Subcutaneous adipose tissue (tissue), 4 donors: ENCODE measurements around the gene AOAH. TPM values are rescaled to one million over a fixed set of nuclear protein-coding genes. Genes with fewer than 3 reads are reported as not detected.

ENCODE experiments used
- total RNA-seq, 4 donors: library from RNA; depleted of rRNA; stranded (reverse); fragments of >200 nt; gene quantifications; one replicate each; pipeline ENCODE4 v1.1.0, GENCODE V29; 2016
- TF ChIP-seq, protein P1 (sequence below): fragments of 450-650 bp; IDR thresholded peaks from one replicate; pipeline ENCODE4 v1.5.1; 2016; ENCODE audit warnings: low read depth, mild to moderate bottlenecking, control low read depth, antibody characterized with exemption, moderate library complexity

The AOAH gene
- total RNA-seq, 4 donors from 2014 or later = 4.6 to 51.7 (median 15.3) TPM

DNA sequence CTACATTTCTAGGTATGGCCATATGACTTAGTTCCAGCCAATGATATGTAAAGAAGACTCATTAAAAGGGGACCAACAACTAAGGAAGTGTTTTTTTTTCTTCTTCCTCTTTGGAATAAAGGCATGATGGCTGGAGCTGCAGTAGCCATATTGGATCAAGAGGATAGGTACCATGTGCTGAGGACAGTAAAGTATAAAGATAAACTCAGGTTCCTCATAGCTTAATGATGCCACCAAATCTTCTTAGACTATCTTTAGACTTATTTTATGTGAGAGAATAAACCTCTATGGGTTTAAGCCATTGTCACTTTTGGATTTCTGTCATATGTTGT, 249.3 kb downstream of the AOAH start:
- TF ChIP-seq, protein P1, sequence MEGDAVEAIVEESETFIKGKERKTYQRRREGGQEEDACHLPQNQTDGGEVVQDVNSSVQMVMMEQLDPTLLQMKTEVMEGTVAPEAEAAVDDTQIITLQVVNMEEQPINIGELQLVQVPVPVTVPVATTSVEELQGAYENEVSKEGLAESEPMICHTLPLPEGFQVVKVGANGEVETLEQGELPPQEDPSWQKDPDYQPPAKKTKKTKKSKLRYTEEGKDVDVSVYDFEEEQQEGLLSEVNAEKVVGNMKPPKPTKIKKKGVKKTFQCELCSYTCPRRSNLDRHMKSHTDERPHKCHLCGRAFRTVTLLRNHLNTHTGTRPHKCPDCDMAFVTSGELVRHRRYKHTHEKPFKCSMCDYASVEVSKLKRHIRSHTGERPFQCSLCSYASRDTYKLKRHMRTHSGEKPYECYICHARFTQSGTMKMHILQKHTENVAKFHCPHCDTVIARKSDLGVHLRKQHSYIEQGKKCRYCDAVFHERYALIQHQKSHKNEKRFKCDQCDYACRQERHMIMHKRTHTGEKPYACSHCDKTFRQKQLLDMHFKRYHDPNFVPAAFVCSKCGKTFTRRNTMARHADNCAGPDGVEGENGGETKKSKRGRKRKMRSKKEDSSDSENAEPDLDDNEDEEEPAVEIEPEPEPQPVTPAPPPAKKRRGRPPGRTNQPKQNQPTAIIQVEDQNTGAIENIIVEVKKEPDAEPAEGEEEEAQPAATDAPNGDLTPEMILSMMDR = no peak

DNA sequence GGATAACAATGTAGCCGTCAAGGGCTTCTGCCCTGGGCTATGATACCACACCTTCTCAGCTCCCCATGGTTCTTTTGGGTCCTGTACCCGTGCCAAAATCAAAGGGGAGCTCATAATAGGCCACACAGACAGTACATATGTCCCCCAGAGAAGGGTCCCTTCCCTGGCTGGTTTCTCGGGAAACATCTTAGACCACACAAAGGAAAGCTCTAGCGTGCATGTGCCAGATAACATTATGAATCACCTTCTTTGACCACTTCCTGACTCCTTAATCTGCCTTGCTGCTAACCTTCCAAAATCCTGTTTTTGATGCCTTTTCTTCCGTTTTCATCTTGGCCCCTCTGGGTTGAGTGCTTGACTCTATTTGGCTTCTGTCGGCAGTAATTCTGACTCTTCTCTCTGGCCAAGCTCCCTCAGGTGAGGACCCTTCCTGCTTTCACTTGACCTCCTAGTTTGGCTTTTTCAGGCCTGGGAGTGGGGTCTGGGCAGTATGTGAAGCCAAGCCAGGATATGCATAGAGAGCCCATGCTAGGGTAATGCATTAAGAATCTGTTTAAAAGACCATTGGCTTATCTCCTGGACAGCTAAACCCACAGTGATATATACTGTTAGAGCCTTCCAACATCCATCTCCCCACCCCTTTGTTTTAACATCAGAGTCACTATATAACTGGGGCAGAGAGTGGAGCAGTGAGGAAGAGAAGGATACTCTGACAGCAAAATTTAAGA, 249.8 kb downstream of the AOAH start:
- TF ChIP-seq, protein P1 = no peak

DNA sequence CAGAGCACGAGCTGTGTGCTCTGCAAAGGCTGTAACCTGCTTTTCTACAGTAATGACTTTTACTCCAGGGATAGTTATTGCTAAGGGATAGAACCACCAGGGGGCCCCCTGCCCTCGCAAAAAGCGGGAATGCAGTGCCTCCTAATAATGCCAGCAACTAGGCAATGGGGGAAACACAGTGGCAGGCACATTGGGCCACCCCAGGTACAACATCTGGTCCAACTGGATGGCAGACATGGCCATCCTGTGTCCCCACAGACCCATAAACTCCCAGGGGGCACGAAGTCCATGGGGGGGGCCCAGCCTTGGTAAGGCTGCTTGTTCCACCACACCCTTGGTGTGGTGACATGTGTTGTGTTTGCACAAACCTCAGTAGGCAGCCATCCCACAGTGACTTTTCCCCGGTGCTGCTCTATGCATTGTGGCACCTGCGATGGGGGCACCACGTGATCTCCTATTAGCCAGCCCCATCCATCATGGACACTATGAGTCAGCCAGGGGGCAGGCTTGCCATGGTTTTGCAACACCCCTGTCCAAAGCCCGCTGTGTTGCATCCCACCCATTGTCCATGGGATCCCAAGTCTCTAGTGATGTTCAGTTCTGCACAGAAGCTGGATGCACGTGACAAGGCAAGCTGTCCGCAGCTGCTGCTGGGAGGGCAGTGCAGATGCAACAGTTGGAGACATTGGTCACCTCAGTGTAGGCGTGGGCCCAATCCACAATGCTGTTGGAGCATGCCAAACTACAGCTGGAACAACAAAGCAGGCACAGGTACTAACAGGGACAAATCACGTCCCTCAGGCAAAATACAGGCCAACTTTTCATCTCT, 250.6 kb downstream of the AOAH start:
- TF ChIP-seq, protein P1 = no peak

DNA sequence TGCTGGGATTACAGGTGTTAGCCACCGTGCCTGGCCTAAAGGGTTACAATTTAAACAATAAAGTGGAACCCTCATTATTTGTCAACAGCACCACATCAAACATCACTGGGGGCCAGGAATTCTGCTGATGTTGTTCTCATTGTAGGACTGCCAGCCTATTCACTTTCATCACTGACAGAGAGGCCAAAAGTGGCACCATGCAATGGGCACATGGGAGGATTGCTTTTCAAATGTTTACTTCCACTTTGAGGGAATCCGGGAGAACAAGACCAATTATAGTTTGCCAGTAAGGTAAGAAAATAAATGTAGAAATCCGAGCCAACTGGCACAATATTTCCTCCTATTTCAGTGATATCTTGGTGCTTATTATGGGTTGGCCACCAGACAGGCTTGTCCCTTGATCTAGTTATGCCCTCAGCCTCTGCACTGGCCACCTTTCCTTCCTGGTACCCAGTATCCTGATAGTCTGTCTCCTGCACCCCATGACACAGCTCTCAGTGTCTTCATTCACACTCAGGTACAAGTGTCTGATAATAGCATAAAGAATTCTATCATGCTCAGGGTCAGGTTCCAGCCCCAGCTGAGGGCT, 252.1 kb downstream of the AOAH start:
- TF ChIP-seq, protein P1 = no peak

DNA sequence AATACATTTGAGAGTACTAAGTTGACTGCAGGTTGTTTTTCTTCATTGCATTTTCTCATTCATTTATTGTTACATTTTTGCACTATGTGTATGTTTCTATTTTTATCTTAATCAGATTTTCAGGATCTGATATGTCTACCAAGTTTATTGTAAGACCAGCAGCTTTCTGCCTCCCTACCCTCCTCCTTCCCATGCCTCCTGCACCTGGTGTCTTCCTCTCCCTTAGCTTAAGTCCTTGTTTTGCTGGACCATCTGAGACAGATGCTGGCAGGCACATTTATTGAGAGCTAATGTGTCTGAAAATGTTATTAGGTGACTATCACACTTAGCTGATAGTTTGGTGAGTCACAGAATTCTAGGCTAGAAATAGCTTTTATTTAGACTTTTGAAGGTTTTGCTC, 255.1 kb downstream of the AOAH start:
- TF ChIP-seq, protein P1 = no peak

DNA sequence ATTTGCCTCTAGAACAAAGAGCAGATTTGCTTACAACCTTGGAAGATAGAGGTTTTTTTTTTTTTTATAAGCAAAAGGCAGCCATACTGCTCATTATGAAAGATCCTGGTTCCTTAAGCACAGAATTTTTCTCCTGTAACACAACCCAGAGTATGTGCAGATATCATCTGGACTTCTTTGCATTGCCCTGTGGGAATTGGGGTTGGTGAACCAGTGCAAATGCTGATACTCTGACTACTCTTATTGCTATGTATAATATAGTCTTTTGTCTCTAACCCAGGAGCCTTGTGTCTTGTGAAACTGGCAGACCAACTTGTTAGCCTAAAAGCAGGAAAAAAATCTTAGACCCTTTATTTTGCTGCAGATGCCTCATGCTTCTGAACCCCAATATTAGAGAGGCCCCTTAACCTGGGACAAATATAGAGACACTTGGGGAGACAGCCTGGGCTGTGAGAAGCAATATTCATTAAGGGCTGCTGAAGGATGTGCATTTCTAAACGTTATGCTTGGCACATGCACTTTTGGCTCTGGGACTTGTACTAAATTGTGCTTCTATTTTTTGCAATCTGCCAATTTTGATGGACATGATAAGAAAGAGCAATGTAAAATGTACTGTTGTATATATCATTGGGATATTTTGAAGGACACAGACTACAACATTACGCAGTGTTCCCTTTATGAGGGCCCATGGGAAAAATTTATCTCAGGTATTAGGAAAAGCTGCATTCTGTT, 255.8 kb downstream of the AOAH start:
- TF ChIP-seq, protein P1 = no peak
